Measurements from ENCODE around the gene TRAF3. TPM values are rescaled to one million over a fixed set of nuclear protein-coding genes. Genes with fewer than 3 reads are reported as not detected.

TRAF3 gene
- total RNA-seq, 1 donor from 2014 or later: 16.7 TPM

GRCh38 chr14:102781063-102781462 is 3.8 kb downstream of the TRAF3 start:
- H3K4me1 Mint-ChIP-seq (ENCODE audit: low read depth, unreplicated experiment): peaks cover 46% of the 10 kb centered on the region
- peak overlapping the region; percentile 94 for H3K27ac Mint-ChIP-seq (ENCODE audit: unreplicated experiment)
- TF ChIP-seq, protein P1, sequence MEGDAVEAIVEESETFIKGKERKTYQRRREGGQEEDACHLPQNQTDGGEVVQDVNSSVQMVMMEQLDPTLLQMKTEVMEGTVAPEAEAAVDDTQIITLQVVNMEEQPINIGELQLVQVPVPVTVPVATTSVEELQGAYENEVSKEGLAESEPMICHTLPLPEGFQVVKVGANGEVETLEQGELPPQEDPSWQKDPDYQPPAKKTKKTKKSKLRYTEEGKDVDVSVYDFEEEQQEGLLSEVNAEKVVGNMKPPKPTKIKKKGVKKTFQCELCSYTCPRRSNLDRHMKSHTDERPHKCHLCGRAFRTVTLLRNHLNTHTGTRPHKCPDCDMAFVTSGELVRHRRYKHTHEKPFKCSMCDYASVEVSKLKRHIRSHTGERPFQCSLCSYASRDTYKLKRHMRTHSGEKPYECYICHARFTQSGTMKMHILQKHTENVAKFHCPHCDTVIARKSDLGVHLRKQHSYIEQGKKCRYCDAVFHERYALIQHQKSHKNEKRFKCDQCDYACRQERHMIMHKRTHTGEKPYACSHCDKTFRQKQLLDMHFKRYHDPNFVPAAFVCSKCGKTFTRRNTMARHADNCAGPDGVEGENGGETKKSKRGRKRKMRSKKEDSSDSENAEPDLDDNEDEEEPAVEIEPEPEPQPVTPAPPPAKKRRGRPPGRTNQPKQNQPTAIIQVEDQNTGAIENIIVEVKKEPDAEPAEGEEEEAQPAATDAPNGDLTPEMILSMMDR (IDR thresholded peaks at IDR 0.05; ENCODE audit: partially characterized antibody, unreplicated experiment): no peak
- peaks cover 14% of the 10 kb centered on the region for H3K27me3 Mint-ChIP-seq (ENCODE audit: unreplicated experiment)
- DNase-seq: no peak
- peak overlapping the region; percentile 72 for H3K4me3 Mint-ChIP-seq (ENCODE audit: unreplicated experiment)
- peaks cover 4% of the 10 kb centered on the region for H3K9me3 Mint-ChIP-seq (ENCODE audit: unreplicated experiment)
- no peaks in the 10 kb centered on the region for H3K36me3 Mint-ChIP-seq (ENCODE audit: unreplicated experiment)

- H3K27ac Mint-ChIP-seq (ENCODE audit: unreplicated experiment): peak overlapping the region; percentile 33
- TF ChIP-seq, protein P1 (IDR thresholded peaks at IDR 0.05; ENCODE audit: partially characterized antibody, unreplicated experiment): no peak
- H3K4me3 Mint-ChIP-seq (ENCODE audit: unreplicated experiment): no peak overlapping the region
- H3K36me3 Mint-ChIP-seq (ENCODE audit: unreplicated experiment): no peaks in the 10 kb centered on the region
- peaks cover 46% of the 10 kb centered on the region for H3K4me1 Mint-ChIP-seq (ENCODE audit: low read depth, unreplicated experiment)
- peak; percentile 38 for DNase-seq
- peaks cover 4% of the 10 kb centered on the region for H3K9me3 Mint-ChIP-seq (ENCODE audit: unreplicated experiment)
- peaks cover 14% of the 10 kb centered on the region for H3K27me3 Mint-ChIP-seq (ENCODE audit: unreplicated experiment)
These were observed 5.7 kb downstream of the TRAF3 start for GRCh38 chr14:102782974-102783373.

GRCh38 chr14:102784892-102785594 is 7.8 kb downstream of the TRAF3 start:
- TF ChIP-seq, protein P1 (IDR thresholded peaks at IDR 0.05; ENCODE audit: partially characterized antibody, unreplicated experiment): no peak
- H3K9me3 Mint-ChIP-seq (ENCODE audit: unreplicated experiment): peaks cover 3% of the 10 kb centered on the region
- DNase-seq: no peak
- H3K4me3 Mint-ChIP-seq (ENCODE audit: unreplicated experiment): no peak overlapping the region
- H3K4me1 Mint-ChIP-seq (ENCODE audit: low read depth, unreplicated experiment): peaks cover 30% of the 10 kb centered on the region
- no peaks in the 10 kb centered on the region for H3K36me3 Mint-ChIP-seq (ENCODE audit: unreplicated experiment)
- H3K27ac Mint-ChIP-seq (ENCODE audit: unreplicated experiment): no peak overlapping the region
- peaks cover 5% of the 10 kb centered on the region for H3K27me3 Mint-ChIP-seq (ENCODE audit: unreplicated experiment)

GRCh38 chr14:102785595-102785963 is 8.3 kb downstream of the TRAF3 start:
- no peak for DNase-seq
- TF ChIP-seq, protein P1 (IDR thresholded peaks at IDR 0.05; ENCODE audit: partially characterized antibody, unreplicated experiment): no peak
- peaks cover 5% of the 10 kb centered on the region for H3K27me3 Mint-ChIP-seq (ENCODE audit: unreplicated experiment)
- H3K36me3 Mint-ChIP-seq (ENCODE audit: unreplicated experiment): peaks cover 2% of the 10 kb centered on the region
- peaks cover 26% of the 10 kb centered on the region for H3K4me1 Mint-ChIP-seq (ENCODE audit: low read depth, unreplicated experiment)
- H3K9me3 Mint-ChIP-seq (ENCODE audit: unreplicated experiment): peaks cover 3% of the 10 kb centered on the region
- no peak overlapping the region for H3K4me3 Mint-ChIP-seq (ENCODE audit: unreplicated experiment)
- H3K27ac Mint-ChIP-seq (ENCODE audit: unreplicated experiment): no peak overlapping the region

- TF ChIP-seq, protein P1 (IDR thresholded peaks at IDR 0.05; ENCODE audit: partially characterized antibody, unreplicated experiment): no peak
- Mint-ChIP-seq H3K27me3 (ENCODE audit: unreplicated experiment) (peaks cover 5% of the 10 kb centered on the region), H3K9me3 (ENCODE audit: unreplicated experiment) (peaks cover 3% of the 10 kb centered on the region), H3K4me3 (ENCODE audit: unreplicated experiment) (no peak overlapping the region), H3K27ac (ENCODE audit: unreplicated experiment) (no peak overlapping the region), H3K36me3 (ENCODE audit: unreplicated experiment) (peaks cover 5% of the 10 kb centered on the region), H3K4me1 (ENCODE audit: low read depth, unreplicated experiment) (peaks cover 19% of the 10 kb centered on the region)
- DNase-seq: no peak
These were observed 9.5 kb downstream of the TRAF3 start for GRCh38 chr14:102786768-102787167.
